HG02571 (cell line): ENCODE data around the gene REEP6.
"Not testable (repeated sequence)": the region's sequence is repeated elsewhere in the genome, so short reads cannot be mapped to it uniquely, and the experiment has no call there.

Source experiments
- ATAC-seq: cut with Tn5 transposase; IDR thresholded peaks from one replicate; pipeline ENCODE4 v1.9.1; 2021; ENCODE audit warnings: mild to moderate bottlenecking, moderate library complexity; ENCODE audit not compliant: unreplicated experiment

Gene REEP6

DNA sequence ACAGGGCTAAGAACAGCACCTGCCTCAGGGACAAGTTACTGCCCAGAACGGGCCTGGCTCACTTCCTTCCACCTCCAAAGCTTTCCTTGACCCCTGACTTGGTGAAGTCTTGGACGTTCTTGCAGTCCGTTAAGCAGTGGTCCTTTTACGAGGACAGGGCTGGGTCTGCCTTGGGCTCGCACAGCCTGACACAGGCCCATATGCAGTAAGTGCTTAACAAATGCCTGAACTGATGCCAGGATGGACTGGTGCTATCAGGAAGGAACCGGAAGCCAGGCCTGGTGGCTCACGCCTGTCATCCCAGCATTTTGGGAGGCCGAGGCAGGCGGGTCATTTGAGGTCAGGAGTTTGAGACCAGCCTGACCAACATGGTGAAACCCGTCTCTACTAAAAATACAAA, 31.1 kb downstream of the REEP6 start:
- no peak for ATAC-seq

DNA sequence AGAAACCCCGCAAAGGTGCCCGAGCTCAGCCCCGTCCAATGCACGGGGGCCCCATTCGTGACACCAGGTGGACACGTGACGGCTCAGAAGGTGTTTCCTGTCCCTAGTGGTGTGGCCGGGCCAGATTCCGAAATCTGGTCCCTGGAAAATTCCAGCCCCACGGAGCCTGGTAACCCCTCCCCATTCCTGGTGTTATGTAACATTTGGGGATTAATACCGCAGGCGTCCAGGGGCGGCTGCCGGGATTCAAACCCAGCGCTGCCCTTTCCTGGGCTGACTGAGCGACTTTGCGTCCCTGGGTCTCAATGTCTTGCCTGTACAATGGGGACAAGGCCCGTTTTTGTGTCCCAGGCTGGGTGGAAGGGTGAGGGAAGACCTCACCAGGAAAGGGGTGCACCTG, 31.9 kb downstream of the REEP6 start:
- no peak for ATAC-seq

DNA sequence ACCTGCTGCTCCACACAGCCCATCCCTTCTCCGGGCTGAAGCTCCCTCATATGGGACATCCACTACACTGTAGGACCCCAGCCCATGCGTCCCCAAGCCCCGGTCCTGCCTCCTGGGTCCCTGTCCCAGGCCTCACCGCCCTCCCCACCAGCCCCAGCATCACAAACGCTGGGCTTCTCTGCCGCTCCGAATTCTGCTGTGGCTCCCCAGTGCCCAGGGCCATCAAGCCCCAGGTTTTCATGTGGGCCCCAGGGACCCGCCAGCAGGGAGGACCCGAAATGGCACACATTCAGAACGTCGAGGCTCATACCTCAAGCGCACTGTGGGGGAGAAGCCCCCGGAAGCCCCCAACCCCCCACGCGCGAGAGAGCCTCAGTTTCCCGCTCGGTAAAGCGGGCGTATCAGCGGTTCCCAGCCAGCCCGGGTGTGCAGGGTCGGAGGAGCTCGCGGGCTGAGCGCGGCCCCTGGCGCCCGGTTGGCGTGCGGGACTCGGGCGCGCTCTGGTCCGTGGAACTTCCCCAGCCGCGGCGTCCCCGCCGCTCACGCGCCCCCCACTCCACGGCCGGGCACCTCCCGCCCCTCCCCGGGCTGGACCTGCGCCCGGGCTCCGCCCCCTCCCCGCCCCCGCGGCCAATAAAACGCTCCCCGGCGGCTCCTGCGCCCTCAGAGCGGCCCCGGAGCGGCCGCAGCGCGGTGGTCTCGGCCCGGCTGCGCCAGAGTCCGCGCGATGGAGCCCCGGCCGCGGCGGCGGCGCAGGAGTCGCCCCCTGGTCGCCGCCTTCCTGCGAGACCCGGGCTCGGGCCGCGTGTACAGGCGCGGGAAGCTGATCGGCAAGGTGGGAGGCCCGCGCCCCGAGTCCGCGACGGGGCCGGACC, 32.7 kb downstream of the REEP6 start, which contains the start of gene PLK5:
PLK5 (plus strand) TSS at position 666 of the 875 bp plus-strand sequence. CDS start 2,920 bp downstream, outside the sequence.
- ATAC-seq, result no peak

DNA sequence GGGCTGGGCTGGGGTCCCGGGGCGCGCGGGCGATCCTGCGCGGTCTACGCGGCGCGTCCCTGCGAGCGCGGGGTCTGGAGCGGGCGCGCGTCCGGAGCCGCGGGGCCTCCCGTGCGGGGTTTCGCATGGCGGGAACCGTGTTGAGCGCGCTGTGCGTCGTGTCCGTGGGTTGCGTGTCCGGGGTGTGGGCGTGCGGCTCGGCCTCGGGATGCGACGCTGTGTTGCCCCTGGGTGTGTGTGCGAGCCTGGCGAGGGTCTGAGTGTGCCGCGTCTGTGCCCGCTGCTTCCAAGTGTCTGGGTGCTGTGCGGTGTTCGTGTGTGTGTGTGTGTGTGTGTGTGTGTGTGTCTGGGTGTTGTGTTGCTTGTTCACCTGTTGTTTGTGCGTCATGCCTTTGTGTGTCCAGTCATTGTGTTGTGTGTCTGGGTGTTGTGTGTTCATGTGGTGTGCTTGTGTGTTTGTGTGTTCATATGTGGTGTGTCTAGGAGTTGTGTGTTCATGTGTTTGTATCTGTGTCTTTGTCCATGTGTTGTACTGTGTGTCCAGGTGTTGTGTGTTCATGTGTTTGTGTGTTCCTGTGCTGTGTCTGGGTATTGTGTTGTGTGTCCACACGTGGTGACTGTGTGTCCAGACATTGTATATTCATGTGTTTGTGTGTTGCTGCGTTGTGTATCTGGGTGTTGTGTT, 33.4 kb downstream of the REEP6 start:
- no peak for ATAC-seq

DNA sequence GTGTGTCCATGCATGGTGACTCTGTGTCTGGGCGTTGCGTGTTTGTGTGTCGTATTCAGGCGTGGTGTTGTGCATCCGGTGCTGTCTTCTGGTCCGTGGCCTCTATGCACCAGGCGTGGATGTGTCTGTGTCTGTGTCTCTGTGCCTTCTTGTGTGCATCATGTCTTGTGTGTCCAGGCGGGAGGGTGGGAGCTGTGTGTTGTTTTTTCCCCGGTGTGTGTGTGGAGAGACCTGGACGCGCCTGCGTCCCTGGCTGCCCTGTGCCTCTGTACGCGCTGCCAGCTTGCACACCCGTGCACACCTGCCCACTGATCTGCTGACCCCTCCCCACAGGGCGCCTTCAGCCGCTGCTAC, 34.0 kb downstream of the REEP6 start:
- ATAC-seq, result no peak

DNA sequence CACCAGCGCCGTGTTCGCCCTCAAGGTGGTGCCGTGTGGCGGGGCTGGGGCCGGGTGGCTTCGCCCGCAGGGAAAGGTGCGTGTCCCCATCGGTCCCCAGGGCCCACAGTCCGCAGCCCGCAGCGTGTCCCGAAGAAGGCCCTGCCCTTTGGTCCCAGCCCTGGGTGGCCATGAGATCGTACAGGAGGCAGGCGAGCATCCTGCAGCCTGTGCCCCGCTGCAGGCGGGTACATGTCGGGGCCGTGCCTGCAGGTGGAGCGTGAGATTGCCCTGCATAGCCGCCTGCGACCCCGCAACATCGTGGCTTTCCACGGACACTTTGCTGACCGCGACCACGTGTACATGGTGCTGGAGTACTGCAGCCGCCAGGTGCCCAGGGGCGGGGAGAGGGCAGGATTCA, 34.4 kb downstream of the REEP6 start:
- no peak for ATAC-seq

DNA sequence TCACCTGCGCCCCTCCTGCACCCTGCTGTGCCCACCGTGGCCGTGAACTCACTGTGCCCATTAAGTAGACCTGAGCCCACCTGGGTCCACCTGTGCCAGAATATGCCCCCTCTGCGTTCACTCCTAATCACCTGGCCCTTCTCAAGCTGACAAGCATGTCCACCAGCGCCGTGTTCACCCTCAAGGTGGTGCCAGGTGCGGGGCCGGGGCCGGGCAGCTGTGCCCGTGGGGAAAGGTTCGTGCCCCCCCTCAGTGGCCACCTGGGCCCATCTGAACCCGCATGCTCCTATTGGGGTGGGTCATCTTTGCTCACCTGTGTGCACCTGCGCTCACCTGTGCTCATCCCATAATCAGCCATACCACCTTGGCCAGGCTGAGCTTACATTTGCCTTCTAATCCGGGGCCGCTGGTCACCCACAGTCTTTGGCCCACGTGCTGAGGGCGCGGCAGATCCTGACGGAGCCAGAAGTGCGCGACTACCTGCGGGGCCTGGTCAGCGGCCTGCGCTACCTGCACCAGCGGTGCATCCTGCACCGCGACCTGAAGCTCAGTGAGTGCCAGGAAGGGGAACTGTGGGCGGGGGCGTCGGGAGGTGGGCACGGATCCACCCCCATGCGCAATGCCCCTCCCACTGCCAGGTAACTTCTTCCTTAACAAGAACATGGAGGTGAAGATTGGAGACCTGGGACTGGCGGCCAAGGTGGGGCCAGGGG, 35.2 kb downstream of the REEP6 start:
- no peak for ATAC-seq

DNA sequence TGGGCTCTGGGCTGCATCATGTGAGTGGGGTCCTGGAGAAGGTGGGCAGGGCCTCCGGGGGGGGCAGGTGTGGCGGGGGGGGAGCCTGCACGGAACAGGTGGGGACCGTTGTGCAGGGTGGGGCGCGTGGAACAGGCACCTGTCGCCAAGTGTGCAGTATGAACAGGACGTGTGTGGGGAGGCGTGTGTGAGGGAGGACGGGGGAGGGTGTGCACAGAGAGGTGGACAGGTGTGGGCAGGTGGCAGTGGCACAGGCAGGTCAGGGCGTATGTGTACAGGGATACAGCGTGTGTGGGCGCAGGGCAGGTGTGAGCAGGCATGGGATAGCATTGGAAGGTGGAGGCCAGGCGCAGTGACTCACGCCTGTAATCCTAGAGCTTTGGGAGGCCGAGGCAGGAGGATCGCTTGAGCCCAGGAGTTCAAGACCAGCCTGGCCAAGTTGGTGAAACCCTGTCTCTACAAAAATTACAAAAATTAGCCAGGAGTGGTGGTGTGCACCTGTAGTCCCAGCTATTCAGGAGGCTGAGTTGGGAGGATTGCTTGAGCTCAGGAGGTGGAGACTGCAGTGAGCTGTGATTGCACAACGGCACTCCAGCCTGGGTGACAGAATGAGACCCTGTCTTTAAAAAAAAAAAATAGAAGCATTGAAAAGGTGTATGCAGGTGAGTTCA, 36.1 kb downstream of the REEP6 start:
- ATAC-seq, result no peak

DNA sequence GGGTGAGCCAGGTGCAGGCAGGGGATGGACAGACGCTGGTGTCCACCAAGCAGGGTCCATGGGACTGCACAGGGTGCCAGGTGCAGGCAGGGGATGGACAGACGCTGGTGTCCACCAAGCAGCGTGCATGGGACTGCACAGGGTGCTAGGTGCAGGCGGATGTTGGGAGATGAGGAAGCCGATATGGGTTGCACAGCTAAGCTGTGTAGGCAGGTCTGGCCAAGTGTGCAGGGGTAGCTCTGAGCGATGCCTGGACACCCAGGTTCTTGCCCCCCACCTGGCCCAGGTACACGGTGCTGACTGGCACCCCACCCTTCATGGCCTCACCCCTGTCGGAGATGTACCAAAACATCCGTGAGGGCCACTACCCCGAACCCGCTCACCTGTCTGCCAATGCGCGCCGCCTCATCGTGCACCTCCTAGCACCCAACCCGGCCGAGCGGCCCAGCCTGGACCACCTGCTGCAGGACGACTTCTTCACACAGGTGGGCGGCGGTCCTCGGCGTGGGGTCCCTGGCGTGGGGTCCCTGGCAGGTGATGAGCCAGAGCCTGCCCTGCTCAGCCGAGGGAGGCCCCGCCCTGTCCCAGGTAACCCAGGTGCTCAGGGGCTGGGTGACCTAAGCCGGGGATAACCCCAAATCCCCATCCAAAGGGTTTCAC, 36.8 kb downstream of the REEP6 start:
- no peak for ATAC-seq

DNA sequence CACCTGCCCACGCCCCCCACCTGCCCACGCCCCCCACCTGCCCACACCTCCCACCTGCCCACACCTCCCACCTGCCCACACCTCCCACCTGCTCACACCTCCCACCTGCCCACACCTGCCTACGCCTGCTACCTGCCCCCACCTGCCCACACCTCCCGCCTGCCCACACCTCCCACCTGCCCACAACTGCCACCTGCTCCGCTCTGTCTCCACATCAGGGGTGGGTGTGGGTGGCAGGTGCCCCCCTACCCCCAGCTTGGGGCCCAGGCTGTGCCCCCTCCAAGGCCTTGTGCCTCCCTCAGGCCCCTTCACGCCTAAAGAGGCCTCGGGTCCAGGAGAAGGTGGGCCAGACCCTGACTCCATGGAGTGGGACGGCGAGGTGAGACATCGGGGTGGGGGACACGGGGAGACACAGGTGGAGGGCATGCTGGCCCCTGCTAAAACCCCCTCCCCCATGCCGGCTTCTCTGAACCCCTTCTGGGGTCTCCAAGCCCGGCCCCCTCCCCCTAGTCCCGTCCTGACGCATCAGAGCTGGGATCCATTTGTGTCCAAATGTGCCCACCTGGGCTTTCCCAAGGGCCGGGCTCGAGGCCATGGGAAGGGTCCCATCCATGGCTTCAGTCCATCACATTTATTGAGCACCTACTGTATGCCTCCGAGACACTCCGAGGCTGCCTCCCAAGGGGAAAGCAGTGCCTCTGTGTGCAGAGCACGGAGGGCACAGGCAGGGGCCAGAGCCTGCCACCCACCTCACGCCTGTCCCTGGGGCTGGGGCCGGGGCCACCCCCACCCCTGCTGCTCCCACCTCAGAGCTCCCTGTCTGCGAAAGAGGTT, 37.8 kb downstream of the REEP6 start:
- ATAC-seq, result no peak

DNA sequence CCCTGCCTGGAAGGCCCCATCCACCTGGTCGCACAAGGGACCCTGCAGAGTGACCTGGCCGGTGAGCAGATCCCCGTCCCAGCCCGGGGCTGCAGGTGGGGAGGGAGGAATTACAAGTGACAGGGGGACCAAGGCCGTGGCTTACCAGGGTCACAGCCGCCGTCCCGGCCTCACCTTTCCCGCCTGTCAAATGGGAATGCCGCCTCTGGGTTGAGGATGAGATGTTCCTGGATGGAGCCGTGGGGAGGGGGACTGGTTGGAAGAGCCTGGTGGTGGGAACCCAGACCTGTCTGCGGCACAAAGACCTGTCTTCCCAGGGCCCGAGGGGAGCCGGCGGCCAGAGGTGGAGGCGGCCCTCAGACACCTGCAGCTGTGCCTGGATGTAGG, 38.4 kb downstream of the REEP6 start:
- ATAC-seq, result no peak

DNA sequence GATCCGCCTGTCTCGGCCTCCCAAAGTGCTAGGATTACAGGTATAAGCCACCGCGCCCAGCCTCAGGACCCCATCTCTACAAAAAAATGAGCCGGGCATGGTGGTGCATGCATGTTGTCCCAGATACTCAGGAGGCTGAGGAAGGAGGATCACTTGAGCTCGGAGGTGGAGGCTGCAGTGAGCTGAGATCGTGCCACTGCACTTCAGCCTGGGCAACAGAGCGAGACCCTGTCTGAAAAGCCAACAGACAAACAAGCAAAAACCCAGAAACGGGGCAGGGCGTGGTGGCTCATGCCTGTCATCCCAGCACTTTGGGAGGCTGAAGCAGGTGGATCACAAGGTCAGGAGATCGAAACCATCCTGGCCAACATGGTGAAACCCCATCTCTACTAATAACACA, 39.9 kb downstream of the REEP6 start:
- not testable (repeated sequence) for ATAC-seq

DNA sequence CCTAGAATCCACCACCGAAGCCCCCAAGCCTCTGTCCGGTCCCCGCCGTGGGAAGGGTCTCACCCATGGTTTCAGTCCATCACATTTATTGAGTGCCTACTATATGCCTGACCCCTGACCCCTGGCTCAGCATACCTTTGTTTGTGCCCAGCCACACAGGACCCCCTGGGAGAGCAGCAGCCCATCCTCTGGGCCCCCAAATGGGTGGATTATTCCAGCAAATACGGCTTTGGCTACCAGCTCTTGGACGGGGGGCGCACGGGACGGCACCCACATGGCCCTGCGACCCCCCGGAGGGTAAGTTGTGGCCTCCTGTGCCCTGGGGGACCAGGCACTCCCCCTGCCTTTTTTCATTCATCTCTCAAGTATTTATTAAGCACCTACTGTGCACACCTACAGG, 40.6 kb downstream of the REEP6 start:
- no peak for ATAC-seq

DNA sequence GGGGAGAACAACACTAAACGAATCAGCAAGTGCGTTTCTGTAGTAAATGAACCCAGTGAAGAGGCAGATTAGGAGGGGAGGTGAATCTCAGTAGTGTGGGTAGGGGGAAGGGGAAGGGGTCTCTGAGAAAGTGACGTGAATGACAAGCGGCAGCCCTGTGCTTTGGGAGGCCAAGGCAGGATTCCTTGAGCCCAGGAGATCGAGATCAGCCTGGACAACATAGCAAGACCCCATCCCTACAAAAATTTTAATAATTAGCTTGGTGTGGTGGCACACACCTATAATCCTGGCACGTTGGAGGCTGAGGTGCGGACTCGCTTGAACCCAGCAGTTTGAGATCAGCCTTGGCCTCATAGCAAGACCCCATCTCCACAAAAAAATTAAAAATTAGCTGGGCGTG, 41.0 kb downstream of the REEP6 start:
- no peak for ATAC-seq

DNA sequence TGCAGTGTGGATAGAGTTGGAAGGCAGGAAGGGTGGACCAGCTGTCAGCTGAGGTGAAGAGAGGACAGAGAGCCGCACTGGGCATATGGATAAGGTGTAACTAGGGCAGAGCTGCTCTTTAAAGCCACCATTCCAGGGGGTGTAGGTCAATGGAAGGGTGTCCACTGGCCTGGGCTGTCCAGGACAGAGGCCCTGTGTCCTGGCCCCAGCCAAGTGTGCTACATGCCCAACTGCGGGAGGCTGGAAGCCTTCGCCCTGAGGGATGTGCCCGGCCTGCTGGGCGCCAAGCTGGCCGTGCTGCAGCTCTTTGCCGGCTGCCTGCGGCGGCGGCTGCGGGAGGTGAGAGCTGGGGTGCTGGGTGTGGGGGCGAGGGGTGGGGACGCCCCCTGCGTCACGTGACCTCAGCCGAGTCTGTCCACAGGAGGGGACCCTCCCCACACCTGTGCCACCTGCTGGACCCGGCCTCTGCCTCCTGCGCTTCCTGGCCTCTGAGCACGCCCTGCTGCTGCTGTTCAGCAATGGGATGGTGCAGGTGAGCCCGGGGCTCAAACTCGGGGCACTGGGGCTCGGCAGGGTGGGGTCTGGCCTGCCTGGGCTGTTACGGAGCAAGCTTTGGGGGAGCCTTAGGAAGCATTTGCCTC, 42.6 kb downstream of the REEP6 start:
- no peak for ATAC-seq

DNA sequence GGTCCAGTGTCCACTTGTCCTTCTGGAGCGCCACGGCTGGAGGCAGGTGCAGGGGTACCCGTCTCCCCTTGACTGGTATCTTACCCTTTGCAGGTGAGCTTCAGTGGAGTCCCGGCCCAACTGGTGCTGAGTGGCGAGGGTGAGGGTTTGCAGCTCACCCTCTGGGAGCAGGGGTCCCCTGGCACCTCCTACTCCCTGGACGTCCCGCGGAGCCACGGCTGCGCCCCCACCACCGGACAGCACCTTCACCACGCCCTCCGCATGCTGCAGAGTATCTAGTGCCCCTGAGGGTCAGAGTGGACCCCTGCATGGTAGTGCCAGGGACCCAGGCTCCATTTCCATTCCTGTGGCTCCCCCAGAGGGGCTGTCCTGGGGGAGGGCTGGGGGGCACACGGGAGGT, 44.0 kb downstream of the REEP6 start:
- ATAC-seq, result no peak

DNA sequence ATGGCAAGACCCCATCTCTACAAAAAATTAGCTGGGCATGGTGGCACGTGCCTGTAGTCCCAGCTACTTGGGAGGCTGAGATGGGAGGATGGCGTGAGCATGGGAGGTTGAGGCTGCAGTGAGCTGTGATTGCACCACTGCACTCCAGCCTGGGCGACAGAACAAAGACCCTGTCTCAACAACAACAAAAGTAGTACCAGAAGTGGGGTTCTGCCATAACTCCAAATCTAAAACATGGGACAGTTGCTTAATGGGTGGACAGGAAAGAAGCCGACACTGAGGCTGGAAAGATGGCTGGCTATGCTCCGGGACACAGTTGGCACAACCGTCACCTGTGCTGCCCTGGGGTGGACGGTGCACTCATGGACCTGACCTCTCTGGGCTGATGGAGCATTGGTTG, 44.7 kb downstream of the REEP6 start:
- not testable (repeated sequence) for ATAC-seq

DNA sequence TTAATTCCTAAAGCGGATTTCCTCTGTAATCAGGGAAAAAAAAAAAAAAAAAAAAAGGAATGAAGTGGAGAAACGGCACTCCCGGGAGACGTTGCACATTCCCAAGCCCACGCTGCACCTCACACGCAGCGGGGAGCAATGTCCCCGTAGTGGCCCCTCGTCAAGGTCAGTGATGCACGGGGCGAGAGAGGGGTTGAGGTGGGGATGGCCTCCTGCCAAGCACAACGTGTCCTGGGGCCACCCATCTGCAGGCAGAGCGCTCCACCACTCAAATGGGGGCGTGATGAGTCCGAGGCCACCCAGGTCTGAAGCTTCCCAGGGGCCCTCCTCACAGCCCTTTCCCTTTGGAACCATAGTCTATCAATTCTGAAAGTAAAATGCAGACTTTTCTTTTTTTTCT, 48.0 kb downstream of the REEP6 start:
- no peak for ATAC-seq

DNA sequence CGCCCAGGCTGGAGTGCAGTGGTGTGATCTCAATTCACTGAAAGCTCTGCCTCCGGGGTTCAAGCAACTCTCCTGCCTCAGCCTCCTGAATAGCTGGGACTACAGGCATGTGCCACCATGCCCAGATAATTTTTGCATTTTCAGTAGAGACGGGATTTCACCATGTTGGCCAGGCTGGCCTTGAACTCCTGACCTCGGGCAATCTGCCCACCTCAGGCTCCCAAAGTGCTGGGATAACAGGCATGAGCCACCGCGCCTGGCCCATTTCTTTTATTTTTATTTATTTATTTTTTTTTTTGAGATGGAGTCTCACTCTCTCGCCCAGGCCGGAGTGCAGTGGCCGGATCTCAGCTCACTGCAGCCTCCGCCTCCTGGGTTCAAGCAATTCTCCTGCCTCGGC, 48.8 kb downstream of the REEP6 start:
- ATAC-seq, result not testable (repeated sequence)
